ENCODE results near the gene TMEM253.

DNA sequence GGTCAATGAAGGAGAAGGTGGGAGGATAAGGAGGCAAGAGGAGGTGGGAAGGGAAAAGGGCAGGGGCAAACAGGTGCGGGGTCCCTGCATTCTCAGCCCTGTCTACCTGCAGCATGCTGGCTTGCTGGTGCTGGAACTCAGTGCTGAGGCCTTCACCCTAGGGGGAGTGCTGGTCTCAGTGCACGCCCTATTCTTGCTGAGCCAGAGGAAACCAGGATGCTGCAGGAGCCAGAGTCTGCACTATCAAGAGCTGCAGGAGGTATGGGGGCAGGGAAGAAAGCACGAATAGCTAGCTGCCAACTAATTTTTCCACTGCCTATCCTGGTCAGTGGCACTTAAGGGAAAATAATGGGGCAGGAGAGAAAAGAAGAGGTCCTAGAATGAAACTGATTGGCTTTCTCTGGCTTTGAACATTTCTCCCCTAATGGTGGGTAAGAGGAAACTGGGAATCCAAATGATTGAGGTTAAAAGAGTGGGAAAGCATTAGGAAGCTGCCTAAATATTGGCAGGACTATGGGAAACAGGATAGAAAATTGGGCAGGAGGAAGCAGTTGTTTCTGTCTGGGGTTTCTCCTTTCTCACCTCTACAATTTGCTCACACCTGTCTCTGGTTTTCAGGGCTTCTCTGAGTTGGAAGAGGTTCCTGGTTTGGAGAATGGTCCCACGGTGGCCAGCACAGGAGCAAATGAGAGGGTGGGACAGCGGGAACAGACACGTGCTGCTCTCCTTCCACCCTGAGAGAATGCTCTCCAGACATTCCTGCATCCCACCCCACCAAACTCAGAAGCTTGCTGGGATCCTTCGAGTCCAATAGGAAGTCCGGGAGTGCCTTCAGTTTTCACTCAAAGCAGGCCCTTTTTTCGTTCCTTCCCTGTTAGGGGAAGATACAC lies 1.9 kb downstream of the TMEM253 start:
- TF ChIP-seq, protein P1, sequence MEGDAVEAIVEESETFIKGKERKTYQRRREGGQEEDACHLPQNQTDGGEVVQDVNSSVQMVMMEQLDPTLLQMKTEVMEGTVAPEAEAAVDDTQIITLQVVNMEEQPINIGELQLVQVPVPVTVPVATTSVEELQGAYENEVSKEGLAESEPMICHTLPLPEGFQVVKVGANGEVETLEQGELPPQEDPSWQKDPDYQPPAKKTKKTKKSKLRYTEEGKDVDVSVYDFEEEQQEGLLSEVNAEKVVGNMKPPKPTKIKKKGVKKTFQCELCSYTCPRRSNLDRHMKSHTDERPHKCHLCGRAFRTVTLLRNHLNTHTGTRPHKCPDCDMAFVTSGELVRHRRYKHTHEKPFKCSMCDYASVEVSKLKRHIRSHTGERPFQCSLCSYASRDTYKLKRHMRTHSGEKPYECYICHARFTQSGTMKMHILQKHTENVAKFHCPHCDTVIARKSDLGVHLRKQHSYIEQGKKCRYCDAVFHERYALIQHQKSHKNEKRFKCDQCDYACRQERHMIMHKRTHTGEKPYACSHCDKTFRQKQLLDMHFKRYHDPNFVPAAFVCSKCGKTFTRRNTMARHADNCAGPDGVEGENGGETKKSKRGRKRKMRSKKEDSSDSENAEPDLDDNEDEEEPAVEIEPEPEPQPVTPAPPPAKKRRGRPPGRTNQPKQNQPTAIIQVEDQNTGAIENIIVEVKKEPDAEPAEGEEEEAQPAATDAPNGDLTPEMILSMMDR (conservative IDR thresholded peaks at IDR 0.05 in 1 of 2, IDR thresholded peaks at IDR 0.05 in 1 of 2; ENCODE audit: low read depth in 1 of 2, low read length in 2 of 2) = no peak
- no peak for TF ChIP-seq EZH2 (IDR thresholded peaks at IDR 0.05; ENCODE audit: low read length, missing control alignments)
